ENCODE measurements around the gene HPGDS. TPM values are rescaled to one million over a fixed set of nuclear protein-coding genes. Genes with fewer than 3 reads are reported as not detected.
A peak's percentile ranks its signal among the peaks of the same experiment; 100 is the strongest.

Gene HPGDS
- polyA plus RNA-seq, 1 donor (not counting 4 experiments of a cell fraction or from before 2014, with no cell fraction given), result not detected

- no peaks in the 10 kb centered on the region for H3K9me3 ChIP-seq (ENCODE audit: control insufficient read depth, low read depth, low read length)
- dilution Hi-C loops (cut with MboI; ENCODE audit: extremely low pct_ligation_motif_present, low sequenced_read_pairs), result no loop called here
- H3K79me2 ChIP-seq (ENCODE audit: control insufficient read depth, insufficient read depth, low read length), result no peaks in the 10 kb centered on the region
- no peaks in the 10 kb centered on the region for H4K20me1 ChIP-seq (ENCODE audit: control insufficient read depth, extremely low read depth, insufficient read depth, low read length)
- H3K36me3 ChIP-seq (ENCODE audit: control insufficient read depth in 2 of 2, extremely low read depth in 1 of 2, insufficient read depth in 2 of 2, low read length in 2 of 2), result no peaks in the 10 kb centered on the region
- no peak overlapping the region for H3K4me3 ChIP-seq (ENCODE audit: control insufficient read depth in 2 of 3, extremely low read depth in 1 of 3, insufficient read depth in 2 of 3, low read depth in 1 of 3, low read length in 3 of 3)
- FAIRE-seq, result no peak
- no peak overlapping the region for H3K4me2 ChIP-seq (ENCODE audit: control insufficient read depth, extremely low read depth, insufficient read depth, low read depth, low read length)
- H3K9ac ChIP-seq (ENCODE audit: control insufficient read depth, extremely low read depth, insufficient read depth, low read length), result no peak overlapping the region
- no peak overlapping the region for H3K27ac ChIP-seq (ENCODE audit: control insufficient read depth, insufficient read depth, low read length)
- TF ChIP-seq EZH2 (IDR thresholded peaks at IDR 0.05; ENCODE audit: low read length) (no peak), CTCF (optimal IDR thresholded peaks at IDR 0.05 in 1 of 3, IDR thresholded peaks at IDR 0.05 in 1 of 3, conservative IDR thresholded peaks at IDR 0.05 in 1 of 3; ENCODE audit: extremely low read depth in 1 of 3, insufficient read depth in 2 of 3, low read length in 3 of 3) (no peak)
- H3K9me1 ChIP-seq (ENCODE audit: control insufficient read depth, extremely low read depth, insufficient read depth, low read length), result no peaks in the 10 kb centered on the region
- H3K4me1 ChIP-seq (ENCODE audit: control insufficient read depth, extremely low read depth, insufficient read depth, low read length), result no peaks in the 10 kb centered on the region
- H2AFZ ChIP-seq (ENCODE audit: control insufficient read depth, low read length), result no peak overlapping the region
- H3K27me3 ChIP-seq (ENCODE audit: control insufficient read depth, extremely low read depth, insufficient read depth, low read length), result peaks cover 4% of the 10 kb centered on the region
- no peak for DNase-seq (ENCODE audit: low read depth, low spot score)
Measured at GRCh38 chr4:94350095-94350494, 7.5 kb upstream of the HPGDS start.

GRCh38 chr4:94349193-94349592 is 6.6 kb upstream of the HPGDS start:
- Histone ChIP-seq H3K4me1 (ENCODE audit: control insufficient read depth, extremely low read depth, insufficient read depth, low read length) (no peaks in the 10 kb centered on the region), H4K20me1 (ENCODE audit: control insufficient read depth, extremely low read depth, insufficient read depth, low read length) (no peaks in the 10 kb centered on the region), H3K79me2 (ENCODE audit: control insufficient read depth, insufficient read depth, low read length) (no peaks in the 10 kb centered on the region), H3K9me3 (ENCODE audit: control insufficient read depth, low read depth, low read length) (no peaks in the 10 kb centered on the region), H3K27me3 (ENCODE audit: control insufficient read depth, extremely low read depth, insufficient read depth, low read length) (peaks cover 4% of the 10 kb centered on the region), H3K4me2 (ENCODE audit: control insufficient read depth, extremely low read depth, insufficient read depth, low read depth, low read length) (no peak overlapping the region), H2AFZ (ENCODE audit: control insufficient read depth, low read length) (no peak overlapping the region), H3K36me3 (ENCODE audit: control insufficient read depth in 2 of 2, extremely low read depth in 1 of 2, insufficient read depth in 2 of 2, low read length in 2 of 2) (no peaks in the 10 kb centered on the region), H3K9ac (ENCODE audit: control insufficient read depth, extremely low read depth, insufficient read depth, low read length) (no peak overlapping the region), H3K27ac (ENCODE audit: control insufficient read depth, insufficient read depth, low read length) (no peak overlapping the region), H3K4me3 (ENCODE audit: control insufficient read depth in 2 of 3, extremely low read depth in 1 of 3, insufficient read depth in 2 of 3, low read depth in 1 of 3, low read length in 3 of 3) (no peak overlapping the region), H3K9me1 (ENCODE audit: control insufficient read depth, extremely low read depth, insufficient read depth, low read length) (no peaks in the 10 kb centered on the region)
- dilution Hi-C loops (cut with MboI; ENCODE audit: extremely low pct_ligation_motif_present, low sequenced_read_pairs), result no loop called here
- FAIRE-seq (peak; percentile 49), DNase-seq (ENCODE audit: low read depth, low spot score) (no peak)
- TF ChIP-seq CTCF (optimal IDR thresholded peaks at IDR 0.05 in 1 of 3, IDR thresholded peaks at IDR 0.05 in 1 of 3, conservative IDR thresholded peaks at IDR 0.05 in 1 of 3; ENCODE audit: extremely low read depth in 1 of 3, insufficient read depth in 2 of 3, low read length in 3 of 3) (no peak), EZH2 (IDR thresholded peaks at IDR 0.05; ENCODE audit: low read length) (no peak)

Data from keratinocyte (primary cell).